HG03457 (cell line): ENCODE data around the gene SEMA5A.

Source experiments
- ATAC-seq: cut with Tn5 transposase; IDR thresholded peaks from one replicate; pipeline ENCODE4 v1.9.1; 2021; ENCODE audit warnings: moderate number of reproducible peaks; ENCODE audit not compliant: unreplicated experiment

The SEMA5A gene

DNA sequence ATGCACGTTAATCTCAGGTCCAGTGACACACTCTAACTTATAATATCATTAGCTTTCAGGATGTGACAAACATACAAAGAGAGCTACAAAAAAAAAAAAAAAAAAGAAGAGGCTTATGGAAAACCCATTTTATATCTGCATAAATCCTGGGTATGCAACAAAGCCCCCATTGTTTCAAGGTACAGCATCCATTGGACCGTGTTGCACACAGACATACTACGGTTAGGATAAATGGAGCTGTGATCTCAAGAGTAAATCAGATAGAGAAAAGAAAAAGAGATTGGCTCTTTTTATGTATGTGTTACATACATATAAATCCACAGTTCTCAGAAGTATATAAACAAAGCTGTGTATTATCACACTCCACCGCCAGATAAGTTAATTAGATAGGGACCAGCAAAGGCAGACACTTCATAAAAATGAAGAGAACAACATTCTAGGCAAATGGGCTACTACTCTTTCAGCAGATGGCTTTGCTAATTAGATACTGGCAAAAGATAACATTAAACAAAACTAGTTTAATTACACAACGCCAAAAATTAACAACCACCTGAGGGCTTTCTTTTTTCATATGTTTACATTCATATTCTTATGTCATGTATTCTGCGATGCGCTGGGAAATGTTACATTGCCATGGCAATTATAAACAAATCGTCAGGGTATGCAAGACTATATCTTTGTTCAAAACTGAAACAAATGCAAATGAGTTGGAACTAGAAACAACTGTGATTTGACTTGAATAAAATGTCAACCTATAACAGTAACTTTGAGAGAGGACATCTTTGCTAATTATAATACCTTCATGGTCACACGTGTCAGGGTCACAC lies 304.2 kb downstream of the SEMA5A start:
- no peak for ATAC-seq

DNA sequence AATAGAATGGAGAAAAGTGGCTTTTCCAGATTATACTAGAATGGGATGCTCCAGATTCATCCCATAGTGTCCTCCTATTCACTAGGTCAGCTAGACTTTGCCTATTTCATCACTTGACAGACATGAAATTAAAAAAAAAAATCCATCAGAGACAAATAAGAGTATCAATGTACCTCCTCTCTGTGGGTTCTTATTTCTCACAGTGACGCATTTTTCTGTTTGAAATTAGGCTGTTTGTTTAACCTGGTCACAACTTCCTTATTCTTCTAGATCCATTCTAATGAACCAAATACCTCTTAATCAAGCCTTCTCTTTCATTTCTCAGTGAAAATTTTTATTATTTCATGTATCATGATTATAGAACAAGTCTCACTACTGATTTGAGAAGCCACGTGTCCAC lies 305.4 kb downstream of the SEMA5A start:
- ATAC-seq, result no peak

- ATAC-seq, result no peak
Observed at GRCh38 chr5:9239626-9240025, 306.2 kb downstream of the SEMA5A start.

DNA sequence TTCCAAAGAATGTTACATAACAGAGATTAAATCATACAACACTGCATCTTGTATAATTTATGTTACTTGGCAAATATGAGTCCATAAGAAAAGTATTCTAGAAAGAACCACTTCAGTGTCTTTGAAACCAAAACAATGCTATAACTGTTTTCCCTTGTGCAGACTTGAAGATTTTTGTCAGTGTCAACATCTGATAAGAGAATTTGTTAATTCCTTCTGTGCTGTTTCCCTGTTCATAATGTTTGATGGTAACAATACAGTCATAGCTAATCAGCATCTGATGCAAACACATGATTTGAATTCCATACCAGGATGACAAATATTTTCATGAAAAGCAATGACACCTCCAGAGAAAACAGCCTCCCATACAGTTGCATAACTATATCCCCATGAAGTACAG lies 306.8 kb downstream of the SEMA5A start:
- no peak for ATAC-seq

GRCh38 chr5:9233712-9234111 lies 312.2 kb downstream of the SEMA5A start:
- no peak for ATAC-seq

DNA sequence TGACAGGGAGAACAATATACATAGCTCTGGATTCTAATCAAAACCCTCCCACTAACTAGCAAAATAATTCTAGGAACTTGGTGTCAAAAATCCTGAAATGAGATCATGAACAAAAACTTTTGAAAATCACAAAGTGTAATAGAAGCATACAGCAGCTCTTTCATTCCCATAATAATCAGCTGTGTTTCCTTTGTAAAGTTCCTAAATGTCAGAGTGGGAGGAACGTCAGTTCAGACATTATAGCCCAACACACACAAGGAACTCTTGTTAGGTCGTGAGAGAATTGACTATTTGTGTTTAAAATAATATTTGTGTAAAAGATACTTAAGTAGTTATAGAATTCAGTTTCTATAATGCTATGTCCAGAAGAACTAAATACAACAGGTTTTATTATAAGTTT lies 312.8 kb downstream of the SEMA5A start:
- no peak for ATAC-seq

DNA sequence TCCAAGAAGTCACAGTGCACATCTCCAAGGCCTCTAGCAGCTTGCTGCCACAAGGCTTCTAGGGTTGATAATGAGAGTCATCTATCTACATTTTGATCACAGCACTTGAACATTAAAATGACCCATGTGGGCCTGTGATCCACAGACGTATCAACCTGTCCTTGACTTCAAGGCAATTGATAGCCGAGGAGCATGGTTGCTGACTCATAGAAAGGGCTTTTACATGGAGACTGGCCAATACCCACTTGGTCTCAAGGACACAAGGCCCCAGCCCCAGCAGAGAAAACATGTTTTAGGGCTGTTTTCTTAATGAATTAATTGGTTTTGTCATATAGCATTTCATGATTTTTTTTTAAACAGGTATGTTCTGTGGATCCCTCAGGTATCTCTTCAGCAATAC lies 314.0 kb downstream of the SEMA5A start:
- ATAC-seq, result no peak

- no peak for ATAC-seq
Observed at GRCh38 chr5:9230355-9230754, 315.5 kb downstream of the SEMA5A start.

DNA sequence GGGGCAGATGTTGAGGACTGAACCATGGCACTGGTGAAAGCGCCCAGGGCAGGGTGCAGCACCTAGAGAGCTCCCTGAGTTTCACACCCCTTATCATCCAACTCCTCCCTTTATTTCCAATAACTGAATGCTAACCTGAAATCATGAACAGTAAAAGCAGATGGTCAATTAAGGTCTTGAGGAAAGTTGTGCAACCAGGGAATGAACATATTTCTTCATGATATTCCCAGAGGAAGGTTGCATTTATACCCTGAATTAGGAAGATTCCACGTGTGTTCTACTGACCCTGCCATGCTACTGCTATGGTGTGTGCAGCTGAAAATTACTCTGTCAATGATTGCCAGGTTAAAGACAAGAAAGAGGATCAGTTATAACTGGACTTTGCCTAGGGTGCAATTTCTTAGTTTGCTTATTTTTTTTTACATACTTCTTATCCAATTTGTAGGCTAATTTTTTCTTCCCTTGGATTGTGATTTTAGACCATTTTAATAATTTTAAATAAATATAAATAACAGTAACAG lies 319.8 kb downstream of the SEMA5A start:
- no peak for ATAC-seq

- no peak for ATAC-seq
Observed at GRCh38 chr5:9222054-9222976, 323.6 kb downstream of the SEMA5A start.

DNA sequence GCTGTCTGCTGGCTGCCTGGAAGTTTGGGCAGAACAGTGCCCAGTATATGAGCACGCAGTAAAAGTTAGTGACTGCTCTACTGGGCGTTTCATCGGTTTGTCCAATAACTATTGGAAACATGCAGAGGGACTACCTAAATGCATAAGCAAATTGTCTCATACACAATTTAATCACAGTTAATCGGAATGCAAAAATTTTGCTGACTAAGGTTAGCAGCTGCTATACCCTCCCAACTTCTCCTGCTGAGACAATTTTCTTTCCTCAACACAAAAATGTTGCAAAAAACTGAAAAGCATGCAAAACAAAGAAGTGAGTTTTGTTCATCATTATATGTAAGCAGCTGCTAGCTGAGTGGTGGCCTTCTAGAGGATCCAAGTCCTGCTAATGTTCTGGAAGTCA lies 327.5 kb downstream of the SEMA5A start:
- ATAC-seq, result no peak

GRCh38 chr5:9212605-9213004 lies 333.3 kb downstream of the SEMA5A start:
- ATAC-seq, result no peak

DNA sequence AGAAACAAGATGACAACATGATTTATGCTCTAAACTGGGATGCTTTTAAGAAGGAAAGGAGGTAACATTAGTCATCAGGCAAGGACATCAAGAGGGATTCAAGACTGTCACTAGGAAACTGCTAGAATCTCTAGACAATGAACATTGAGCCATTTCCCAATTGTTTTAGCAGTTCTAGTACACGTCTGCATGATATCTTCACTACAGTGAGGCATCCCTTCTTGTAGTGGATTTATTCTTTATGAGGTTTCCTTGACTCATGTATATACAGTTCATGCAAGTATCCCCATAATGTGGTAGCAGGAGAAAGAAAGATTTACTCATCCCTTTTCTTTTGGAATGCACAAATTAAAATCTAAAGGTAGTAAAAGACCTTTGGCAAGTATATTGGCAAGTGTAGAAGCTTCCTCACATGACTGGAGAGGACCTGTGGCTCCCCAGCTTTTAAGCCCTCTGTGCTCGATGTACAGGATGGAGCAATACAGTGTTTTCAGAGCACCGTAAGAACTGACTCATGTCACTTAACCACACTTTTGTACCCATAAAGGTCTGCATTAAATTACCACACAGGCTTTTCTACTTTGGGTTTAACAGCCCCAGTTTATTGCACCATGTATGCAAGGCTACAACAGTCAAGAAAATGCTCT lies 335.9 kb downstream of the SEMA5A start:
- ATAC-seq, result no peak

- ATAC-seq, result no peak
Observed at GRCh38 chr5:9207817-9208418, 338.0 kb downstream of the SEMA5A start.

DNA sequence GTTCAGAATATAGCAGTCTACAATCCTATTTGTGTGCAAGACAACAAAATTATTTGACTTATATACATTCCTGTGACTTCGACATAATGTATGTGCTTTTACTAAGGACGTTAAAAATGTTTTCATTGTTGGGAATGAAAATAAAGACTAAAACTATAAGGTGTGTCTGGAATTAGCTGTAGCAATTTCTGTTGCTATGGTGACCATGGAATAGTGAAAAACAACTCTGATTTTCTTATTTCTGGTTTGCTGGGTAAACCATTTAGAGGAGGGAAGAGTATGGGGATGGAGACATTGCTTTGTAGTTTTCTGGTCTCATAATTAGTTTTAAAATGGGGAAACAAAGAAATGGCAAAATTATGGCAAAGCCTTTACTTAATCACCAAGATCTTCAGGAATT lies 343.2 kb downstream of the SEMA5A start:
- no peak for ATAC-seq

GRCh38 chr5:9201761-9202160 lies 344.1 kb downstream of the SEMA5A start:
- ATAC-seq, result no peak

- no peak for ATAC-seq
Observed at GRCh38 chr5:9201011-9201410, 344.9 kb downstream of the SEMA5A start.

- no peak for ATAC-seq
Observed at GRCh38 chr5:9198394-9198793, 347.5 kb downstream of the SEMA5A start.

DNA sequence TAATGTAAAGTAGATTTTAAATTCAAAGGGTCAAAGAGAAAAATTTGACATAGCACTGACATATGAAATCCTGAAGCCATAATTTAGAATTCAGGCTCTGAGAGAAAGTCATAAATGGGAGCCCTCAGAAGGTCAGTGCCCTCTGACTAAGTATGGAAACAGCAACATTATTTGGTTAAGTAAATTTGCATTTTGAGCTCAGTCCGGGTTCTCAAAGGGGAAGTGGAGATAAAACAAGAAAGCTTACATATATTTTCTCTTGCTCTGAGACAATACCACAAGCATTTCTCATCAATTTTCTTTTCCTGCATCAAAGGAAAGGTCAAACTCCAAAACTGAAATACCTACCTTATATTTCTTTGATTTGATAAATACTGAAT lies 348.0 kb downstream of the SEMA5A start:
- ATAC-seq, result peak; percentile 95

DNA sequence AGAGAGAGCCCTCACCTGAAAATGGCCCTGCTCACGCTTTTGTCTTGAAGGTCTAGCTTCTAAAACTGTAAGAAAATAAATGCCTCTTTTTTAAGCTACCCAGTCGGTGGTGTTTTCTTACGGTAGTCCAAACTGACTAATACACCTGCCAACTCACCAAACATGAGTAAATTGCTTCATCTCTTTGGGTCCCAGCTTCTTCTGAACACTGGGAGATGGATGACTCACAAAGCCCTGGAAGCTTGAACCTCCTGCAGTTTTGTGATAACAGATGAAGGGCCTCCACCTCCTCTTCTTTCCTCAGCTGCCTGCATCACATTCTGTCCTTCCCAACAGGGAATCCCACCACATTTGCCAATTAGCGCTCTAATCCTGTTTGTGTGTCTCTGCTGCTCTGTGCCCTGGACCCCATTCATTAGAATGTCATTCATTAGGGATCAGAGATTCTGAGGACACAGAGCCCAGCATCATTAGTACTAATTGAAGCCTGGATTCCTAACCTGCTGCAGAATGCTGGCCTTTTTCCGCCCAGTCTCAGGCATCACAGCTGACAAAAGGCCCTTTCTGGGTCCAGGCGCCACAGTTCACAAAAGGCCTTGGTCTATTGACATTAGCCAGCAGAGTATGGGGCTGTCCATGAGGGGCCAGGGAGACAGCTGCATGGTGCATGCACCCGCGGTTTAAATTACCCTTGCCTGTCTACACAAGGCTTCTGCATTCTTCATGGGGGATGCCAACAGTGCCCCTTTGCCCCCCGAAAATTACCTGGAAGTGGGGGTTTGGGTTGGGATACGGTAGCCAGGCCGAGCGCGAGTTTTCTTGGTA lies 349.3 kb downstream of the SEMA5A start:
- ATAC-seq, result no peak
